Posterior cingulate gyrus (tissue), 11 donors: ENCODE measurements around the gene BRIP1.

Experiments used
- DNase-seq, 10 donors: peaks; one replicate each; pipeline versions ENCODE4 v3.0.0 to v3.0.0-alpha.2; 2020 to 2021; ENCODE audit warnings: mixed read lengths in 3 of 10
- intact Hi-C: fragments of 100-400 bp; cut with DNase I; formaldehyde crosslinking; loops from one replicate; pipeline ENCODE4 v1.15.1; 2023

BRIP1 gene

GRCh38 chr17:61770043-61770442, 93.3 kb downstream of the BRIP1 start:
- DNase-seq = no peak
- intact Hi-C loops = no loop called here

- intact Hi-C loops = no loop called here
- no peak for DNase-seq
These were observed 94.9 kb downstream of the BRIP1 start for GRCh38 chr17:61768405-61768804.

GRCh38 chr17:61766520-61766919, 96.8 kb downstream of the BRIP1 start:
- no peak for DNase-seq
- intact Hi-C loops = no loop called here

- intact Hi-C loops = no loop called here
- no peak for DNase-seq
These were observed 98.5 kb downstream of the BRIP1 start for GRCh38 chr17:61764846-61765245.

- no peak for DNase-seq
- intact Hi-C loops = no loop called here
These were observed 101.5 kb downstream of the BRIP1 start for GRCh38 chr17:61761827-61762226.

GRCh38 chr17:61759362-61759761, 104.0 kb downstream of the BRIP1 start:
- intact Hi-C loops = no loop called here
- DNase-seq = no peak

GRCh38 chr17:61758430-61758829, 104.9 kb downstream of the BRIP1 start:
- intact Hi-C loops = no loop called here
- DNase-seq = no peak

- intact Hi-C loops = no loop called here
- DNase-seq = no peak
These were observed 106.2 kb downstream of the BRIP1 start for GRCh38 chr17:61757168-61757567.

- no peak for DNase-seq
- intact Hi-C loops = no loop called here
These were observed 106.8 kb downstream of the BRIP1 start for GRCh38 chr17:61756561-61756960.

GRCh38 chr17:61755668-61756067, 107.7 kb downstream of the BRIP1 start:
- intact Hi-C loops = no loop called here
- no peak for DNase-seq

GRCh38 chr17:61755078-61755477, 108.2 kb downstream of the BRIP1 start:
- DNase-seq = no peak
- intact Hi-C loops = no loop called here

GRCh38 chr17:61754124-61754523, 109.2 kb downstream of the BRIP1 start:
- intact Hi-C loops = no loop called here
- DNase-seq = no peak

GRCh38 chr17:61753696-61754095, 109.6 kb downstream of the BRIP1 start:
- DNase-seq = no peak
- intact Hi-C loops = no loop called here

- no peak for DNase-seq
- intact Hi-C loops = no loop called here
These were observed 112.7 kb downstream of the BRIP1 start for GRCh38 chr17:61750656-61751055.

- intact Hi-C loops = no loop called here
- DNase-seq = no peak
These were observed 113.4 kb downstream of the BRIP1 start for GRCh38 chr17:61749823-61750404.

GRCh38 chr17:61746248-61746985, 116.9 kb downstream of the BRIP1 start:
- no peak for DNase-seq
- intact Hi-C loops = no loop called here

- no peak for DNase-seq
- intact Hi-C loops = no loop called here
These were observed 118.5 kb downstream of the BRIP1 start for GRCh38 chr17:61744804-61745203.

- intact Hi-C loops = no loop called here
- DNase-seq = no peak
These were observed 119.1 kb downstream of the BRIP1 start for GRCh38 chr17:61744252-61744651.

GRCh38 chr17:61743766-61744165, 119.6 kb downstream of the BRIP1 start:
- DNase-seq = no peak
- intact Hi-C loops = no loop called here

- intact Hi-C loops = no loop called here
- no peak for DNase-seq
These were observed 124.3 kb downstream of the BRIP1 start for GRCh38 chr17:61739002-61739401.

- no peak for DNase-seq
- intact Hi-C loops = no loop called here
These were observed 125.1 kb downstream of the BRIP1 start for GRCh38 chr17:61738249-61738648.

GRCh38 chr17:61737820-61738219, 125.5 kb downstream of the BRIP1 start:
- DNase-seq = no peak
- intact Hi-C loops = no loop called here

GRCh38 chr17:61736438-61736837, 126.9 kb downstream of the BRIP1 start:
- no peak for DNase-seq
- intact Hi-C loops = no loop called here
